Mesendoderm (in vitro differentiated cells): Measurements from ENCODE around the gene RERE.

Source experiments
- DNase-seq: peaks from one replicate; pipeline ENCODE4 v3.0.0; 2013
- H2AK5ac ChIP-seq: 2 replicates; pipeline ENCODE4 v1.6.1; 2013; ENCODE audit warnings: low read length, inconsistent platforms
- H2BK120ac ChIP-seq: 2 replicates; pipeline ENCODE4 v1.6.1; 2013; ENCODE audit warnings: low read depth, mild to moderate bottlenecking, low read length, moderate library complexity, mixed read lengths
- H2BK15ac ChIP-seq: replicated peaks from 2 replicates; pipeline ENCODE4 v1.6.1; 2013; ENCODE audit warnings: low read depth, mild to moderate bottlenecking, moderate library complexity
- H2BK5ac ChIP-seq: 2 replicates; pipeline ENCODE4 v1.6.1; 2013; ENCODE audit warnings: low read length, inconsistent platforms
- H3K18ac ChIP-seq: 2 replicates; pipeline ENCODE4 v1.6.1; 2013; ENCODE audit warnings: mild to moderate bottlenecking, low read length, mixed read lengths
- H3K23ac ChIP-seq: one replicate; pipeline ENCODE4 v1.6.1; 2013; ENCODE audit warnings: low read length
- H3K27ac ChIP-seq: 2 replicates; pipeline ENCODE4 v1.5.1; 2013; ENCODE audit warnings: low read depth, mild to moderate bottlenecking, inconsistent platforms, low read length, moderate library complexity
- H3K27me3 ChIP-seq: 2 replicates; pipeline ENCODE4 v1.6.1; 2013; ENCODE audit warnings: low read length, control low read depth, mild to moderate bottlenecking, inconsistent platforms; ENCODE audit not compliant: insufficient read depth, poor library complexity
- H3K36me3 ChIP-seq: 2 replicates; pipeline ENCODE4 v1.6.1; 2013; ENCODE audit warnings: low read length, inconsistent platforms; ENCODE audit not compliant: control insufficient read depth, insufficient read depth
- H3K4ac ChIP-seq: one replicate; pipeline ENCODE4 v1.6.1; 2013; ENCODE audit warnings: low read depth, mild to moderate bottlenecking, low read length, moderate library complexity
- H3K4me1 ChIP-seq: 2 replicates; pipeline ENCODE4 v1.6.1; 2013; ENCODE audit warnings: low read depth, low read length, inconsistent platforms; ENCODE audit not compliant: control insufficient read depth
- H3K4me2 ChIP-seq: 2 replicates; pipeline ENCODE4 v1.6.1; 2013; ENCODE audit warnings: low read length
- H3K4me3 ChIP-seq: 2 replicates; pipeline ENCODE4 v1.5.1; 2013; ENCODE audit warnings: mild to moderate bottlenecking, low read length
- H3K56ac ChIP-seq: one replicate; pipeline ENCODE4 v1.6.1; 2013; ENCODE audit warnings: low read length
- H3K79me1 ChIP-seq: 2 replicates; pipeline ENCODE4 v1.6.1; 2013; ENCODE audit warnings: low read length, inconsistent platforms
- H3K79me2 ChIP-seq: 2 replicates; pipeline ENCODE4 v1.6.1; 2013; ENCODE audit warnings: mild to moderate bottlenecking, low read length; ENCODE audit not compliant: control insufficient read depth, insufficient read depth
- H3K9ac ChIP-seq: 2 replicates; pipeline ENCODE4 v1.6.1; 2013; ENCODE audit warnings: low read length, inconsistent platforms
- H4K5ac ChIP-seq: one replicate; pipeline ENCODE4 v1.6.1; 2013; ENCODE audit warnings: low read length
- H4K8ac ChIP-seq: one replicate; pipeline ENCODE4 v1.6.1; 2013; ENCODE audit warnings: low read depth, mild to moderate bottlenecking, control low read depth, low read length, moderate library complexity
- WGBS: extraction: QIAGEN DNeasy Blood & Tissue Kit; methylation state at CpG from one replicate; pipeline ENCODE4 v1.1.7; 2013; ENCODE audit warnings: low lambda C conversion rate, missing lambda C conversion rate; ENCODE audit not compliant: insufficient coverage; ENCODE audit errors: extremely low coverage; 5-methylcytosine and 5-hydroxymethylcytosine counted together

RERE gene

DNA sequence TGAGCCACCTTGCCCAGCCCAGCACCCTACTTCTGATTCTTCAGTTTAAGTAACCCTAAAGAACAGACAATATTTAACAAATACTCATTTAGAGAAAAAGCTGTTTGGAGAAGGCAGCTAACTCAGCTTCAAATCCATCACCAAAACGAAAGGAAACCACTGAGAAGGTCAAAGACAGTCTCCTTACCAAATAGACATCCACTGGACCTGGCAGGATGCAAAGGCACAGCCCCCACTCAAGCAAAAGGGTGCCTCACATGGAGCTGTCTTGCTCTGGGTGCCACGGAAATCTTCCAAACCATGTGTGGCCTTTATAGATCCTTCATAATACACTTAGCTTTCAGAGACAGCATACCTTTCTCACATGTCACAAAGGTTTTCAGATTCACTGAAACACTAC is 165.5 kb downstream of the RERE start:
- no peak overlapping the region for H3K18ac ChIP-seq
- no peaks in the 10 kb centered on the region for H3K4me1 ChIP-seq
- H3K27ac ChIP-seq, result no peak overlapping the region
- no peak overlapping the region for H2BK120ac ChIP-seq
- no peak overlapping the region for H4K5ac ChIP-seq
- no peaks in the 10 kb centered on the region for H3K36me3 ChIP-seq
- peaks cover 29% of the 10 kb centered on the region for H3K79me2 ChIP-seq
- H3K9ac ChIP-seq, result no peak overlapping the region
- H3K27me3 ChIP-seq, result no peaks in the 10 kb centered on the region
- H3K56ac ChIP-seq, result no peak overlapping the region
- no peak overlapping the region for H3K4ac ChIP-seq
- no peak overlapping the region for H4K8ac ChIP-seq
- no peak overlapping the region for H2BK5ac ChIP-seq
- H3K4me3 ChIP-seq, result no peak overlapping the region
- no peak for DNase-seq
- H3K79me1 ChIP-seq, result peaks cover 1% of the 10 kb centered on the region
- H2BK15ac ChIP-seq, result no peak overlapping the region
- no peak overlapping the region for H3K4me2 ChIP-seq
- H3K23ac ChIP-seq, result no peak overlapping the region
- WGBS, result no CpG with 5 or more reads among the region's 2 CpGs
- H2AK5ac ChIP-seq, result no peak overlapping the region

- no peak overlapping the region for H3K18ac ChIP-seq
- no peaks in the 10 kb centered on the region for H3K4me1 ChIP-seq
- H2BK120ac ChIP-seq, result no peak overlapping the region
- no peak overlapping the region for H2AK5ac ChIP-seq
- no peak overlapping the region for H3K4me3 ChIP-seq
- no peak overlapping the region for H3K27ac ChIP-seq
- no peak overlapping the region for H2BK15ac ChIP-seq
- H3K4ac ChIP-seq, result no peak overlapping the region
- no peak overlapping the region for H3K9ac ChIP-seq
- no CpG with 5 or more reads among the region's 3 CpGs for WGBS
- H4K5ac ChIP-seq, result no peak overlapping the region
- H3K79me2 ChIP-seq, result peaks cover 34% of the 10 kb centered on the region
- no peak overlapping the region for H2BK5ac ChIP-seq
- H3K27me3 ChIP-seq, result no peaks in the 10 kb centered on the region
- no peak overlapping the region for H3K4me2 ChIP-seq
- H4K8ac ChIP-seq, result no peak overlapping the region
- H3K36me3 ChIP-seq, result no peaks in the 10 kb centered on the region
- no peak overlapping the region for H3K23ac ChIP-seq
- peaks cover 1% of the 10 kb centered on the region for H3K79me1 ChIP-seq
- DNase-seq, result no peak
- no peak overlapping the region for H3K56ac ChIP-seq
Observed at GRCh38 chr1:8651236-8651890, 166.1 kb downstream of the RERE start.

GRCh38 chr1:8649875-8650274 is 167.6 kb downstream of the RERE start:
- Histone ChIP-seq H4K8ac (no peak overlapping the region), H3K79me2 (peaks cover 38% of the 10 kb centered on the region), H2BK120ac (no peak overlapping the region), H3K4me1 (no peaks in the 10 kb centered on the region), H3K9ac (no peak overlapping the region), H2BK15ac (no peak overlapping the region), H3K79me1 (peaks cover 4% of the 10 kb centered on the region), H3K4me2 (no peak overlapping the region), H3K56ac (no peak overlapping the region), H3K36me3 (no peaks in the 10 kb centered on the region), H2AK5ac (no peak overlapping the region), H3K27ac (no peak overlapping the region), H3K4ac (no peak overlapping the region), H3K23ac (no peak overlapping the region), H3K27me3 (no peaks in the 10 kb centered on the region), H4K5ac (no peak overlapping the region), H3K18ac (no peak overlapping the region), H2BK5ac (no peak overlapping the region), H3K4me3 (no peak overlapping the region)
- WGBS, result no CpG with 5 or more reads among the region's 6 CpGs
- DNase-seq, result no peak

DNA sequence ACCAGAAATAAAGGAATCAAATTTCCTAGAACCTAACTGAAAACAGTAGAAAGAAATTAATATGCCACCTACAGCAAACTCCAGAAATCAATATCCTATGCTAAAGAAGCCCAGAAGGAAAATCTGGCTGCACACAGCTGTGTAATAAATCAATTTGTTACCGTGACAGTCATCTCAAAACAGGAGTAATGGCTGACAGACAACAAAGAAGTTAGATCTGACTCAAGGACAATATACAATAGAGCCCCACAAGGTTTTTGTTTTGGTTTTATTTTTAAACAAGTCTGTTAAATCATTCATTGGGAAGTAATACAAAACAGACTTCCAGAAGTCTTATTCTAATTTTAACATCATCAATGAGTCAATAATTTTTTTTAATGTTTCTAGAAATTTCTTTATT is 168.4 kb downstream of the RERE start:
- Histone ChIP-seq H4K8ac (no peak overlapping the region), H3K79me1 (peaks cover 7% of the 10 kb centered on the region), H2AK5ac (no peak overlapping the region), H3K56ac (no peak overlapping the region), H3K23ac (no peak overlapping the region), H3K4me1 (no peaks in the 10 kb centered on the region), H3K27ac (no peak overlapping the region), H2BK15ac (no peak overlapping the region), H3K27me3 (no peaks in the 10 kb centered on the region), H2BK120ac (no peak overlapping the region), H3K4ac (no peak overlapping the region), H2BK5ac (no peak overlapping the region), H3K36me3 (no peaks in the 10 kb centered on the region), H3K4me2 (no peak overlapping the region), H3K18ac (no peak overlapping the region), H3K4me3 (no peak overlapping the region), H3K9ac (no peak overlapping the region), H4K5ac (no peak overlapping the region), H3K79me2 (peaks cover 43% of the 10 kb centered on the region)
- DNase-seq, result no peak
- WGBS, result no CpG with 5 or more reads among the region's 1 CpG

GRCh38 chr1:8646996-8647395 is 170.4 kb downstream of the RERE start:
- Histone ChIP-seq H3K79me2 (peaks cover 46% of the 10 kb centered on the region), H3K79me1 (peaks cover 13% of the 10 kb centered on the region), H3K4me1 (no peaks in the 10 kb centered on the region), H3K23ac (no peak overlapping the region), H3K27me3 (no peaks in the 10 kb centered on the region), H3K56ac (no peak overlapping the region), H2BK120ac (no peak overlapping the region), H3K4me3 (no peak overlapping the region), H4K8ac (no peak overlapping the region), H2BK15ac (no peak overlapping the region), H3K18ac (no peak overlapping the region), H3K9ac (no peak overlapping the region), H3K27ac (no peak overlapping the region), H4K5ac (no peak overlapping the region), H3K4ac (no peak overlapping the region), H2BK5ac (no peak overlapping the region), H2AK5ac (no peak overlapping the region), H3K4me2 (no peak overlapping the region), H3K36me3 (no peaks in the 10 kb centered on the region)
- no CpG with 5 or more reads among the region's 3 CpGs for WGBS
- no peak for DNase-seq

DNA sequence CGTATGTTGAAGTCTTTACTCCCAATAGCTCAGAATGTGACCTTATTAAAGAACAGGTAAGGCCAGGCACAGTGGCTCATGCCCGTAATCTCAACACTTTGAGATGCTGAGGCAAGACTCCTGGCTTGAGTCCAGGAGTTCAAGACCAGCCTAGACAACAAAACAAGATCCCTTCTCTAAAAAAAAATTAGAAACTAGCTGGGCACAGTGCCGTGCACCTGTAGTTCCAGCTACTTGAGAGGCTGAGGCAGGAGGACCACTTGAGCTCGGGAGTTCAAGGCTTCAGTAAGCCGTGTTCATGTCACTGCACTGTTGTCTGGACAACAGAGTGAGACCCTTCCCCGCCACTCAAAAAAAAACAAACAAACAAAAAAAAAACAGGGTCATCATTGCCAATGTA is 171.3 kb downstream of the RERE start:
- no peak overlapping the region for H3K27ac ChIP-seq
- H3K4me2 ChIP-seq, result no peak overlapping the region
- DNase-seq, result no peak
- no peak overlapping the region for H4K5ac ChIP-seq
- H3K9ac ChIP-seq, result no peak overlapping the region
- no peak overlapping the region for H3K18ac ChIP-seq
- H2BK5ac ChIP-seq, result no peak overlapping the region
- H3K4me3 ChIP-seq, result no peak overlapping the region
- peaks cover 43% of the 10 kb centered on the region for H3K79me2 ChIP-seq
- H3K56ac ChIP-seq, result no peak overlapping the region
- H3K4ac ChIP-seq, result no peak overlapping the region
- H2BK15ac ChIP-seq, result no peak overlapping the region
- no peak overlapping the region for H3K23ac ChIP-seq
- no peak overlapping the region for H2AK5ac ChIP-seq
- H3K79me1 ChIP-seq, result peaks cover 13% of the 10 kb centered on the region
- H4K8ac ChIP-seq, result no peak overlapping the region
- no CpG with 5 or more reads among the region's 6 CpGs for WGBS
- no peaks in the 10 kb centered on the region for H3K4me1 ChIP-seq
- H2BK120ac ChIP-seq, result no peak overlapping the region
- no peaks in the 10 kb centered on the region for H3K36me3 ChIP-seq
- no peaks in the 10 kb centered on the region for H3K27me3 ChIP-seq
